GM23248 (cell line): ENCODE measurements around the gene ERCC6L2. TPM values are rescaled to one million over a fixed set of nuclear protein-coding genes. Genes with fewer than 3 reads are reported as not detected.

ENCODE experiments used
- DNase-seq: peaks from one replicate; pipeline ENCODE4 v3.0.0-alpha.2; 2015
- H2AFZ ChIP-seq: fragments of 200-600 bp; sonication (generic); 2 replicates; pipeline ENCODE4 v1.6.1; 2016; ENCODE audit warnings: antibody characterized with exemption
- H3F3A ChIP-seq: fragments of 200-600 bp; sonication (generic); 2 replicates; pipeline ENCODE4 v1.6.1; 2016; ENCODE audit warnings: mild to moderate bottlenecking, antibody characterized with exemption, mixed run types; ENCODE audit not compliant: insufficient read depth
- H3K27ac ChIP-seq: fragments of 200-600 bp; sonication (generic); 2 replicates; pipeline ENCODE4 v1.5.1; 2016; ENCODE audit warnings: mild to moderate bottlenecking
- H3K27me3 ChIP-seq: fragments of 200-600 bp; sonication (generic); replicated peaks from 2 replicates; pipeline ENCODE4 v1.6.1; 2016; ENCODE audit warnings: mild to moderate bottlenecking; ENCODE audit not compliant: insufficient read depth
- H3K36me3 ChIP-seq: fragments of 200-600 bp; sonication (generic); 2 replicates; pipeline ENCODE4 v1.6.1; 2016; ENCODE audit warnings: low read depth, mild to moderate bottlenecking
- H3K4me1 ChIP-seq: fragments of 200-600 bp; sonication (generic); 2 replicates; pipeline ENCODE4 v1.6.1; 2016; ENCODE audit warnings: mild to moderate bottlenecking; ENCODE audit not compliant: insufficient read depth
- H3K4me2 ChIP-seq: fragments of 200-600 bp; sonication (generic); one replicate; pipeline ENCODE4 v1.6.1; 2016; ENCODE audit warnings: mild to moderate bottlenecking; ENCODE audit not compliant: unreplicated experiment
- H3K4me3 ChIP-seq: fragments of 200-600 bp; sonication (generic); 2 replicates; pipeline ENCODE4 v1.5.1; 2016; ENCODE audit warnings: mild to moderate bottlenecking
- H3K79me2 ChIP-seq: fragments of 200-600 bp; sonication (generic); 2 replicates; pipeline ENCODE4 v1.6.1; 2016; ENCODE audit warnings: mild to moderate bottlenecking; ENCODE audit not compliant: insufficient read depth
- H3K9ac ChIP-seq: fragments of 200-600 bp; sonication (generic); 2 replicates; pipeline ENCODE4 v1.6.1; 2016; ENCODE audit warnings: mild to moderate bottlenecking
- H3K9me2 ChIP-seq: fragments of 200-600 bp; sonication (generic); 2 replicates; pipeline ENCODE4 v1.6.1; 2016; ENCODE audit warnings: mixed run types, mild to moderate bottlenecking, moderate library complexity; ENCODE audit not compliant: insufficient read depth
- H3K9me3 ChIP-seq: fragments of 200-600 bp; sonication (generic); one replicate; pipeline ENCODE4 v1.6.1; 2017; ENCODE audit warnings: low read depth
- H4K20me1 ChIP-seq: fragments of 200-600 bp; sonication (generic); 2 replicates; pipeline ENCODE4 v1.6.0; 2016; ENCODE audit not compliant: insufficient read depth
- EZH2 ChIP-seq: fragments of 200-600 bp; sonication (generic); IDR thresholded peaks from 2 replicates; pipeline ENCODE4 v1.6.1; 2018; ENCODE audit warnings: antibody characterized with exemption, mild to moderate bottlenecking; ENCODE audit not compliant: insufficient read depth, poor library complexity, severe bottlenecking
- EZH2phosphoT487 ChIP-seq: fragments of 200-600 bp; sonication (generic); IDR thresholded peaks from 2 replicates; pipeline ENCODE4 v1.6.1; 2018; ENCODE audit warnings: antibody characterized with exemption, moderate library complexity, mild to moderate bottlenecking, low read depth; ENCODE audit not compliant: insufficient read depth
- WGBS, 2 experiments: methylation state at CpG; one replicate each; pipeline ENCODE4 v1.1.6; 2015 to 2017; ENCODE audit warnings: low lambda C conversion rate in 2 of 2, low coverage in 1 of 2; ENCODE audit errors: missing lambda C conversion rate in 2 of 2; 5-methylcytosine and 5-hydroxymethylcytosine counted together
- in situ Hi-C: fragments of 300-500 bp; cut with MboI; formaldehyde crosslinking; loops from 2 replicates; pipeline ENCODE4 v1.15.0; 2020
- polyA plus RNA-seq: library from polyadenylated mRNA; unstranded; fragments of >200 nt; fragmentation: Nextera tagmentation; extraction: Ambion mirVana; gene quantifications from 2 replicates; pipeline ENCODE4 v1.2.1, GENCODE V29; 2016
- total RNA-seq: library from RNA; depleted of rRNA; stranded (reverse); fragments of >200 nt; shearing (Covaris generic); gene quantifications from 2 replicates; pipeline ENCODE4 v1.2.3, GENCODE V29; 2014

ERCC6L2 gene
- total and polyA plus RNA-seq, 2 experiments from 2014 or later: 23.4 to 45.0 TPM

DNA sequence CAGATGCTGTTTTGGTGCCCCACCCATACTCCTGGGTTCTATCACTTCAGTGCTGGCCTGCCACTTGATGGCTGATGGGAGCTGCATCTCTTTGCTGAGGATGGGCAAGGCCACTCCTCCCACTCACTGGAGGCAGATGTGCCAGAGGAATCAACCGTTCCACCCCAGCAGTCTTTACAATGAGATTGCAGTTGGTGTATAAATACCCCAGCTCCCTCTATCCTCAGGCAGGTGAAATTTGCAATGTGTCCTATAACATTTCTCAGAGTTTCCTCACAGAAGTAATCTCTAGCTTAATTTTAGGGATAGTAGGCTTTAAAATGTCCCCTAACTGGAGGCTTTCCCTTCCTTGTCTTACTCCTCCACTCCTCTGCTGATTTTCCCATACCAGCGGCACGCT, 36.5 kb upstream of the ERCC6L2 start:
- no peaks in the 10 kb centered on the region for H3K9me3 ChIP-seq
- WGBS, 2 experiments: 93 to 96% methylated on average over 3 of the region's 3 CpGs
- H4K20me1 ChIP-seq: no peaks in the 10 kb centered on the region
- no peaks in the 10 kb centered on the region for H3K9me2 ChIP-seq
- TF ChIP-seq EZH2phosphoT487 (no peak), EZH2 (no peak)
- no peak overlapping the region for H2AFZ ChIP-seq
- no peak overlapping the region for H3K4me2 ChIP-seq
- H3K79me2 ChIP-seq: no peaks in the 10 kb centered on the region
- no peaks in the 10 kb centered on the region for H3K27me3 ChIP-seq
- no peak overlapping the region for H3K9ac ChIP-seq
- H3F3A ChIP-seq: peaks cover 6% of the 10 kb centered on the region
- no peak for DNase-seq
- peaks cover 9% of the 10 kb centered on the region for H3K4me1 ChIP-seq
- H3K36me3 ChIP-seq: no peaks in the 10 kb centered on the region
- in situ Hi-C loops: no loop called here
- no peak overlapping the region for H3K4me3 ChIP-seq
- H3K27ac ChIP-seq: no peak overlapping the region

GRCh38 chr9:95840074-95840473, 35.4 kb upstream of the ERCC6L2 start:
- no peak for DNase-seq

DNA sequence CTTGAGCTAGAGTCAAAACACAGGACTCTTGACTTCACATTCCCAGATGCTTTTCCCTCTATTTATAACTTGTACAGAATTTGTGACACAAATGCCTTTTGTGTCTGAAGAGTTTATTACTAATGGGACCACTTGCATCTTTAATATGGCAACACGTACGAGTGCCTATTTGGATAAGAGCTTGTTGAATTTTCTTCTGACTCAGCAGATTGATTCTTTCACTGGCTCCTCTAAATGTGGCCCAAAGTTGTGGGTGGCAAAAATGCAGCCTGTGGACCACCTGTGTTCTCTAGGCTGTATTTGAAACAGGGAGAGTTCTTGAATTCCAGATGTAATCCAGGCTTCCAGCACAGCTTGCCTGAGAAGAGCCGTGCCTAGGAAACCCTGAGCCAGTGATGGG, 34.1 kb upstream of the ERCC6L2 start:
- TF ChIP-seq EZH2phosphoT487: no peak
- no peak for TF ChIP-seq EZH2
- WGBS, 2 experiments: 83% methylated on average over 3 of the region's 3 CpGs
- H3K79me2 ChIP-seq: no peaks in the 10 kb centered on the region
- H3K27ac ChIP-seq: no peak overlapping the region
- H4K20me1 ChIP-seq: no peaks in the 10 kb centered on the region
- no peaks in the 10 kb centered on the region for H3K9me3 ChIP-seq
- no peaks in the 10 kb centered on the region for H3K27me3 ChIP-seq
- DNase-seq: no peak
- no peak overlapping the region for H2AFZ ChIP-seq
- in situ Hi-C loops: loop anchor here (10.0 kb wide), 1 partner anchor 57 kb away; no protein-coding TSS in a partner anchor
- peaks cover 2% of the 10 kb centered on the region for H3F3A ChIP-seq
- no peak overlapping the region for H3K4me3 ChIP-seq
- H3K9me2 ChIP-seq: no peaks in the 10 kb centered on the region
- peaks cover 2% of the 10 kb centered on the region for H3K4me1 ChIP-seq
- no peaks in the 10 kb centered on the region for H3K36me3 ChIP-seq
- no peak overlapping the region for H3K4me2 ChIP-seq
- no peak overlapping the region for H3K9ac ChIP-seq

More at GRCh38 chr9:95840074-95840473, 35.4 kb upstream of the ERCC6L2 start:
- H2AFZ ChIP-seq: no peak overlapping the region
- H3K79me2 ChIP-seq: no peaks in the 10 kb centered on the region
- H3F3A ChIP-seq: peaks cover 6% of the 10 kb centered on the region
- in situ Hi-C loops: loop anchor here (10.0 kb wide), 1 partner anchor 55 kb away; no protein-coding TSS in a partner anchor
- H3K27ac ChIP-seq: no peak overlapping the region
- no peaks in the 10 kb centered on the region for H4K20me1 ChIP-seq
- H3K9ac ChIP-seq: no peak overlapping the region
- no peaks in the 10 kb centered on the region for H3K27me3 ChIP-seq
- no peaks in the 10 kb centered on the region for H3K36me3 ChIP-seq
- WGBS, 2 experiments: 36 to 43% methylated on average over 2 of the region's 2 CpGs
- H3K9me3 ChIP-seq: no peaks in the 10 kb centered on the region
- no peak overlapping the region for H3K4me3 ChIP-seq
- H3K4me2 ChIP-seq: no peak overlapping the region
- peaks cover 9% of the 10 kb centered on the region for H3K4me1 ChIP-seq
- TF ChIP-seq EZH2phosphoT487 (no peak), EZH2 (no peak)
- no peaks in the 10 kb centered on the region for H3K9me2 ChIP-seq

DNA sequence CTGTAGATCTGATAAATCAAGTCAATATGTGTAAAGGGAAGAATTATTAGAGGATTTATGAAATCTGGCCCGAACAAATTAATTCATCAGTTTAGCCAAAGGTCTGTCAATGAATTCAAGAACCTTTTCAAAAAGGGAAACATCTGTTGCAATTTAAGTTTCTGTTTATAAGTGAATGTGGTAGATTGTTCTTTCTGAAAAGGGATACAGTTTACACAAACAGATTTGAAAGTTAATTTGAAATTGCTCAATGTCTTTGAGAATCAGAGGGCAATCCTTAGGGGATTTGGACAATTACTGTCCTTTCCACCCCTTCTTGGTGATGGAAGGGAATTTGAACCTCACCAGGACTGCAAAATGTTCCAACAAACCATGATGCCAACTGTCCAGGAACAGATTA, 29.7 kb upstream of the ERCC6L2 start:
- no peaks in the 10 kb centered on the region for H3K9me3 ChIP-seq
- DNase-seq: no peak
- H3K27me3 ChIP-seq: no peaks in the 10 kb centered on the region
- in situ Hi-C loops: loop anchor here (10.0 kb wide), 1 partner anchor 61 kb away; no protein-coding TSS in a partner anchor
- H3K4me2 ChIP-seq: no peak overlapping the region
- H3K36me3 ChIP-seq: no peaks in the 10 kb centered on the region
- no peak overlapping the region for H3K4me3 ChIP-seq
- H3K27ac ChIP-seq: no peak overlapping the region
- H3K4me1 ChIP-seq: no peaks in the 10 kb centered on the region
- no peak overlapping the region for H3K9ac ChIP-seq
- H4K20me1 ChIP-seq: no peaks in the 10 kb centered on the region
- no peak overlapping the region for H2AFZ ChIP-seq
- no peaks in the 10 kb centered on the region for H3K9me2 ChIP-seq
- no peaks in the 10 kb centered on the region for H3F3A ChIP-seq
- WGBS, 2 experiments: 21 to 25% methylated on average over 1 of the region's 1 CpG
- TF ChIP-seq EZH2 (no peak), EZH2phosphoT487 (no peak)
- no peaks in the 10 kb centered on the region for H3K79me2 ChIP-seq

- TF ChIP-seq EZH2phosphoT487: no peak
- TF ChIP-seq EZH2: no peak
- Histone ChIP-seq H3K9me2 (no peaks in the 10 kb centered on the region), H3K27ac (no peak overlapping the region), H3K79me2 (no peaks in the 10 kb centered on the region), H3K4me2 (no peak overlapping the region), H3K27me3 (no peaks in the 10 kb centered on the region), H3K9me3 (no peaks in the 10 kb centered on the region), H3K36me3 (no peaks in the 10 kb centered on the region), H3K9ac (no peak overlapping the region), H4K20me1 (no peaks in the 10 kb centered on the region), H3K4me1 (peaks cover 19% of the 10 kb centered on the region), H2AFZ (no peak overlapping the region), H3F3A (peaks cover 19% of the 10 kb centered on the region), H3K4me3 (no peak overlapping the region)
- no peak for DNase-seq
- in situ Hi-C loops: loop anchor here (10.0 kb wide), 1 partner anchor 64 kb away; no protein-coding TSS in a partner anchor
Measured at GRCh38 chr9:95848764-95849163, 26.7 kb upstream of the ERCC6L2 start.
